SU-DHL-6 (cell line): Measurements from ENCODE around the gene SPRED1.

Experiments
- H2AFZ ChIP-seq: fragments of 200-600 bp; sonication (generic); 2 replicates; pipeline ENCODE4 v1.6.1; 2014; ENCODE audit warnings: low read depth, mild to moderate bottlenecking, moderate library complexity, mixed read lengths, antibody characterized with exemption, low read length; ENCODE audit not compliant: severe bottlenecking
- H3F3A ChIP-seq: fragments of 200-600 bp; shearing (Covaris generic); 2 replicates; pipeline ENCODE4 v1.6.0; 2016; ENCODE audit warnings: antibody characterized with exemption, mild to moderate bottlenecking; ENCODE audit not compliant: insufficient read depth
- H3K27ac ChIP-seq: fragments of 200-600 bp; sonication (generic); 2 replicates; pipeline ENCODE4 v1.5.1; 2016; ENCODE audit warnings: low read depth, mild to moderate bottlenecking, low read length, moderate library complexity, mixed read lengths
- H3K27me3 ChIP-seq: fragments of 200-600 bp; sonication (generic), shearing (Covaris generic); 2 replicates; pipeline ENCODE4 v1.6.0; 2014; ENCODE audit warnings: mild to moderate bottlenecking, low read length
- H3K36me3 ChIP-seq: fragments of 200-600 bp; sonication (generic); 2 replicates; pipeline ENCODE4 v1.6.1; 2014; ENCODE audit warnings: mild to moderate bottlenecking, low read length, mixed read lengths
- H3K4me2 ChIP-seq: fragments of 300-600, 200-600 bp; shearing (Covaris generic), sonication (generic); 2 replicates; pipeline ENCODE4 v1.6.0; 2014; ENCODE audit warnings: low read length, low read depth, mild to moderate bottlenecking; ENCODE audit not compliant: poor library complexity, severe bottlenecking
- H3K4me3 ChIP-seq: fragments of 200-600 bp; sonication (generic); 2 replicates; pipeline ENCODE4 v1.5.1; 2014; ENCODE audit warnings: antibody characterized with exemption, low read length, mild to moderate bottlenecking, mixed read lengths; ENCODE audit not compliant: insufficient read depth, poor library complexity, severe bottlenecking
- H3K79me2 ChIP-seq: fragments of 200-600 bp; sonication (generic); 2 replicates; pipeline ENCODE4 v1.6.1; 2014; ENCODE audit warnings: mild to moderate bottlenecking, low read length, moderate library complexity; ENCODE audit not compliant: insufficient read depth
- H3K9ac ChIP-seq: fragments of 200-600 bp; sonication (generic); 2 replicates; pipeline ENCODE4 v1.7.0; 2014; ENCODE audit warnings: mild to moderate bottlenecking, low read length
- H3K9me2 ChIP-seq: fragments of 200-600 bp; sonication (generic); replicated peaks from 2 replicates; pipeline ENCODE4 v1.6.1; 2014; ENCODE audit warnings: low read length; ENCODE audit not compliant: insufficient read depth
- H3K9me3 ChIP-seq: fragments of 200-600 bp; sonication (generic); 2 replicates; pipeline ENCODE4 v1.6.1; 2014; ENCODE audit warnings: low read length, mixed read lengths; ENCODE audit not compliant: insufficient read depth
- H4K20me1 ChIP-seq: fragments of 200-600 bp; sonication (generic); 2 replicates; pipeline ENCODE4 v1.6.1; 2014; ENCODE audit warnings: low read depth, mild to moderate bottlenecking, antibody characterized with exemption, low read length, moderate library complexity, mixed read lengths
- CTCF ChIP-seq: fragments of 200-600 bp; sonication (generic); IDR thresholded peaks from one replicate; pipeline ENCODE4 v1.5.1; 2017; ENCODE audit warnings: antibody characterized with exemption, mild to moderate bottlenecking, low read length, moderate library complexity; ENCODE audit not compliant: insufficient read depth, poor library complexity, severe bottlenecking
- EZH2phosphoT487 ChIP-seq: fragments of 200-600 bp; sonication (generic), shearing (Covaris generic); conservative IDR thresholded peaks from 2 replicates; pipeline ENCODE4 v1.6.1; 2018; ENCODE audit warnings: mild to moderate bottlenecking, antibody characterized with exemption, low read length, moderate library complexity, mixed read lengths

The SPRED1 gene

GRCh38 chr15:38299216-38299615 lies 46.6 kb downstream of the SPRED1 start:
- H3K9ac ChIP-seq = no peak overlapping the region
- no peak for TF ChIP-seq CTCF
- no peak for TF ChIP-seq EZH2phosphoT487
- peaks cover 6% of the 10 kb centered on the region; the same call in 1 of the 2 replicates for H4K20me1 ChIP-seq
- H3K27me3 ChIP-seq = no peaks in the 10 kb centered on the region
- no peaks in the 10 kb centered on the region for H3K9me2 ChIP-seq
- H3K79me2 ChIP-seq = no peaks in the 10 kb centered on the region
- H3K36me3 ChIP-seq = no peaks in the 10 kb centered on the region
- H2AFZ ChIP-seq = no peak overlapping the region
- H3K27ac ChIP-seq = no peak overlapping the region
- no peak overlapping the region for H3K4me2 ChIP-seq
- H3F3A ChIP-seq = no peaks in the 10 kb centered on the region
- no peak overlapping the region for H3K4me3 ChIP-seq
- no peaks in the 10 kb centered on the region for H3K9me3 ChIP-seq

- Histone ChIP-seq H3K9me2 (no peaks in the 10 kb centered on the region), H3K79me2 (no peaks in the 10 kb centered on the region), H2AFZ (no peak overlapping the region), H3K27me3 (no peaks in the 10 kb centered on the region), H3K27ac (no peak overlapping the region), H3K9ac (no peak overlapping the region), H3F3A (no peaks in the 10 kb centered on the region), H3K4me3 (no peak overlapping the region), H3K9me3 (no peaks in the 10 kb centered on the region), H4K20me1 (peaks cover 6% of the 10 kb centered on the region; the same call in 1 of the 2 replicates), H3K36me3 (no peaks in the 10 kb centered on the region), H3K4me2 (no peak overlapping the region)
- TF ChIP-seq EZH2phosphoT487 (no peak), CTCF (no peak)
These were observed 47.8 kb downstream of the SPRED1 start for GRCh38 chr15:38300395-38300794.

- H3K4me2 ChIP-seq = no peak overlapping the region
- no peaks in the 10 kb centered on the region for H3K9me2 ChIP-seq
- no peaks in the 10 kb centered on the region for H3K79me2 ChIP-seq
- TF ChIP-seq EZH2phosphoT487 (no peak), CTCF (no peak)
- H3F3A ChIP-seq = no peaks in the 10 kb centered on the region
- no peak overlapping the region for H3K9ac ChIP-seq
- H3K4me3 ChIP-seq = no peak overlapping the region
- no peaks in the 10 kb centered on the region for H4K20me1 ChIP-seq
- H3K27ac ChIP-seq = no peak overlapping the region
- H2AFZ ChIP-seq = no peak overlapping the region
- H3K9me3 ChIP-seq = no peaks in the 10 kb centered on the region
- no peaks in the 10 kb centered on the region for H3K27me3 ChIP-seq
- H3K36me3 ChIP-seq = no peaks in the 10 kb centered on the region
These were observed 51.8 kb downstream of the SPRED1 start for GRCh38 chr15:38304481-38304880.

- no peaks in the 10 kb centered on the region for H3K27me3 ChIP-seq
- no peak overlapping the region for H2AFZ ChIP-seq
- H3K4me3 ChIP-seq = no peak overlapping the region
- no peaks in the 10 kb centered on the region for H3K9me2 ChIP-seq
- no peaks in the 10 kb centered on the region for H3K79me2 ChIP-seq
- no peaks in the 10 kb centered on the region for H3K9me3 ChIP-seq
- no peak overlapping the region for H3K4me2 ChIP-seq
- no peaks in the 10 kb centered on the region for H4K20me1 ChIP-seq
- no peak overlapping the region for H3K9ac ChIP-seq
- H3F3A ChIP-seq = no peaks in the 10 kb centered on the region
- no peak for TF ChIP-seq EZH2phosphoT487
- no peaks in the 10 kb centered on the region for H3K36me3 ChIP-seq
- no peak overlapping the region for H3K27ac ChIP-seq
These were observed 54.6 kb downstream of the SPRED1 start for GRCh38 chr15:38307251-38307650.
